Epithelial cell of esophagus (primary cell): ENCODE data around the gene KRT80.

Experiments used
- DNase-seq: peaks from one replicate; pipeline ENCODE4 v3.0.0; 2010; ENCODE audit warnings: low read depth
- H3K4me3 ChIP-seq: 2 replicates; pipeline ENCODE4 v1.5.1; 2011; ENCODE audit warnings: mild to moderate bottlenecking, low read length, control low read depth
- TF ChIP-seq, protein P1 (sequence below): IDR thresholded peaks from 2 replicates; pipeline ENCODE4 v1.5.1; 2011; ENCODE audit warnings: low read depth, mild to moderate bottlenecking, low read length, control low read depth, inconsistent platforms; ENCODE audit not compliant: insufficient read depth; ENCODE audit errors: missing control alignments

KRT80 gene

DNA sequence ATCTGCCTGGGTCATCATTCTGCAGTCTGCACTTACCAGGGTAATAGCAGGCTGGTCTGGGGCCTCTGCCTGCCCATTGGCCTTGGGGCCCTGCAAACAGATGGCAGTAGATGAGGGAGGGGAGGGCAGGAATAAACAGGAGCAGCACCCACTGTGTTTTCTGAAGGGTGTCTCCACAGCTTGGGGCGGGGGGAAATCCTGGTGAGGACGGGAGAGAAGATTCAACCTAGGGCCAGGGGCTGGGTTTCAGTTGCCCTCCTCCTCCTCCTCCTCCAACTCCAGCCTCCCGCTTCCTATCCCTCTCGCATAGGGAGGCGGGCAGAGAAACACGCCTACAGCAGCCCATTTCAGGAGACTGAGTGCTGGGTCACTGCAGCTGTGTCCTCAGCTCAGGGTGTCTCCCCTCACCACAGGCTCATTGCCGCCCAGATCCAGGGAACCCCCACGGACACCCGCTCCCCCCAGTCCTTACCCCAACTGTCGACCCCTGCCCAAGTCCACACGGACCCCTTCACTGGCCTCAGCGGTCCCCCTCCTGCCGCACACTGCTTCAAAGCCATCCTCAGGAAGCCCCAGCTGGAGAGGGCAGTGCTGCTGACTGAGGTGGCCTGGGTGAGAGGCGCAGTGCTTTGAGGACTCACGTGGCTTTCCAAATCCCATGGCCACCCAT, 9.1 kb upstream of the KRT80 start:
- TF ChIP-seq, protein P1, sequence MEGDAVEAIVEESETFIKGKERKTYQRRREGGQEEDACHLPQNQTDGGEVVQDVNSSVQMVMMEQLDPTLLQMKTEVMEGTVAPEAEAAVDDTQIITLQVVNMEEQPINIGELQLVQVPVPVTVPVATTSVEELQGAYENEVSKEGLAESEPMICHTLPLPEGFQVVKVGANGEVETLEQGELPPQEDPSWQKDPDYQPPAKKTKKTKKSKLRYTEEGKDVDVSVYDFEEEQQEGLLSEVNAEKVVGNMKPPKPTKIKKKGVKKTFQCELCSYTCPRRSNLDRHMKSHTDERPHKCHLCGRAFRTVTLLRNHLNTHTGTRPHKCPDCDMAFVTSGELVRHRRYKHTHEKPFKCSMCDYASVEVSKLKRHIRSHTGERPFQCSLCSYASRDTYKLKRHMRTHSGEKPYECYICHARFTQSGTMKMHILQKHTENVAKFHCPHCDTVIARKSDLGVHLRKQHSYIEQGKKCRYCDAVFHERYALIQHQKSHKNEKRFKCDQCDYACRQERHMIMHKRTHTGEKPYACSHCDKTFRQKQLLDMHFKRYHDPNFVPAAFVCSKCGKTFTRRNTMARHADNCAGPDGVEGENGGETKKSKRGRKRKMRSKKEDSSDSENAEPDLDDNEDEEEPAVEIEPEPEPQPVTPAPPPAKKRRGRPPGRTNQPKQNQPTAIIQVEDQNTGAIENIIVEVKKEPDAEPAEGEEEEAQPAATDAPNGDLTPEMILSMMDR, result no peak
- DNase-seq, result no peak
- H3K4me3 ChIP-seq, result no peak overlapping the region

- TF ChIP-seq, protein P1, result no peak
- no peak for DNase-seq
- no peak overlapping the region for H3K4me3 ChIP-seq
Measured at GRCh38 chr12:52200086-52200780, 8.4 kb upstream of the KRT80 start.

DNA sequence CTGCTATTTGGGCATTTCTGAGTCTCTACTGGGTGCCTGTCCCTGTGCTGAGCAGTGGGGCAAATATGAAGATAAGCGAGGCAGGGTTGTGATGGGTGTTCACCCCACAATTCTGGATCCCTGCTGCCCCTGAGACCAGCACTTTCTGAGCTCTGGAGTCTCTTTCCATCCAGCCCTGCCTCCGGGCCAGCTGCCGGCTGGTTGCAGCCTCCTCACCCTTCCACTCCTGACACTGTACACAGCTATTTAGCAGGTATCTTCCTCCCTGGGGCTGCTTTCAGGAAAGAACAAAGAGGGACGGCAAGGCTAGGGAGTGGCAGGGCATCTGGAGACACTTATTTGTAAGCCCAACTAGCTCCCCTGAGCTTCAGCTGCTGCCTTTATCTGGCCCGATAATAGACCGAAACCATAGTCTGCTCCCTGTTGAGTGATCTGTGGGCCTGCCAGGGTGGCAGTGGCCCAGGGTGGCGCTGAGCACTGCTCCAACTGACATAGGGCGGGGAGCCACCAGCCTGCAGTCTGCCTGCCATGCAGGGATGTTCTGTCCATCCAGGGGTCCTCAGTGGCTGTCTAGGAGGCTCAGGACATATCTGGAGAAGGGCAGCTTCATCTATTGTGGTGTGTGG, 7.6 kb upstream of the KRT80 start:
- TF ChIP-seq, protein P1, result no peak
- H3K4me3 ChIP-seq, result no peak overlapping the region
- no peak for DNase-seq

DNA sequence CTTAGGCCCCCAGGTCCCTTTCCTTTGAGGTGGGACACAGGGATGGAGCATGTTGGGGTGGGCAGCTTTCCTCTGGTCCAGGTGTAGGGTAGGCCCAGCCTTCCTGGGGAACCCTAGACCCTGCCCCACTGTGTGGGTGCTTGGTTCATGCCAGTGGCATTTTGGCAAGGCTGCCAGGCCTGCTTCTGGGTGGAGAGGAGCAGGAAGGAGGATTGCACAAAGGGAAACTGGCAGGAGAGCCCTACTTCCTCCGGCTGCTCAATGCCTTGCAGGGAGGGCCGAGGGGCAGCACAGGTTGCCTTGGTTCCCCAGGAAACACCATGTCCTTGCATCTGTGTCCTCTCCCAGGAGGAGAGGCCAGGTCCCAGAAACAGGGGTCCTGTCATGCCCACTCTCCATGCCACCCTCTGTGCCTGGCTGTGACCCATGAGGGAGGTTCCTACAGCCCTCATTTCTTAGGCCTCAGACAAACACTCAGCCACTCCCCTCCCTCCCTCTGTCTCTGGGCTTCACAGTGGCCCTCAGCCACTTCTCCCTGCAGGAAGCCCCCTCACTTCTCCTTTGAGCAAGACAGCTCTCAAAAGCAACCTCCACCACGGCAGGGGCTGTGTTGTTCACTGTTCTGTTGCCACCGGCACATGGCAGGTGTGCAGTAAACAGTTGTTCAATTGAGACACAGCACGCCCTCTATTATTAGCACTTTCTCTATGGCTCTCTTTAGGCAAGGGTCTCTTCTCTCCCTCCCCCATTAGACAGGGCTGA, 6.8 kb upstream of the KRT80 start:
- no peak overlapping the region for H3K4me3 ChIP-seq
- DNase-seq, result no peak

DNA sequence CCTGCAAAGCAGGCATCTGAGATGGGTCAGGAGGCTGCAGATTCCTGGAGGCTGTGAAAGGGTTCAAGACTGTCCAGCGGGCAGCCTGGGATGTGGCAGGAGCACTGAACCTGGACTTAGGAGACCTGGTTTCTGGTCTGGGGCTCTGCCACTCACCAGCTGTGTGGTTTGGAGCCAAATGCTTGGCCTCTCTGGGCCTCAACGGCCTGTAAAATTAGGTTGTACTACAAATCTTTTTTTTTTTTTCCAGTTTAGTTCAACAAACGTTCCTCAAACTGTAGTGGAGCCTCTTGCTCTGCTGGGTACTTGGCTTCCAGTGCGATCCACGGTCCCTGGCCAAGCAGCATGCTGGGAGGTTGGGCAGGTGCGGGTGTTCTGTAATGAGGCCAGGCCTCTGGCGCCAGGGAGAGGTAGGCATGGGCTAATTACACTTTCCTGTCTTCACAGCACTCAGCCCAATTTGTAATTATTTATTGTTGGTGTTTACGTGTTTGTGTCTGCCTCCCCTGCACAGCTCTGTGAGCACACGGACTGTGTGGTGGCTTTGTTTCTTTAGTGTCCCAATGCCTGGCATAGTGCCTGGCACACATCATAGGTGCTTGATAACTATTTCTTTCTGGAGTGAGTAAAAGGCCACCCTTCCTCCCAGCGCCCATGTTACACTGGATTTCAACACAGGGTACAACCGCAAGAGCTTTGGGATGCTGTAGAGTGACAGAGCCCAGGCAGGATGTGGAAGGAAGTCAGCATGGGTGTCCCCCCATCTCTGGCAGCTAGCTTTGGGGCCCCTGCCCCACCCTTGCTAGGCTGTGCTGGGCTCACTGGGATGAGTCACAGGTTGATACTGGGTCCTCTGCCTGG, 5.8 kb upstream of the KRT80 start:
- TF ChIP-seq, protein P1, result no peak
- DNase-seq, result no peak

More for the DNA sequence above, 6.8 kb upstream of the KRT80 start:
- TF ChIP-seq, protein P1, result no peak

GRCh38 chr12:52195065-52195730, 3.4 kb upstream of the KRT80 start:
- TF ChIP-seq, protein P1, result no peak
- H3K4me3 ChIP-seq, result no peak overlapping the region
- no peak for DNase-seq

More for the DNA sequence above, 5.8 kb upstream of the KRT80 start:
- H3K4me3 ChIP-seq, result no peak overlapping the region
